Measurements from ENCODE around the gene MED31. TPM values are rescaled to one million over a fixed set of nuclear protein-coding genes. Genes with fewer than 3 reads are reported as not detected.

The MED31 gene
- total RNA-seq, 1 experiment from 2014 or later: 10.6 TPM

DNA sequence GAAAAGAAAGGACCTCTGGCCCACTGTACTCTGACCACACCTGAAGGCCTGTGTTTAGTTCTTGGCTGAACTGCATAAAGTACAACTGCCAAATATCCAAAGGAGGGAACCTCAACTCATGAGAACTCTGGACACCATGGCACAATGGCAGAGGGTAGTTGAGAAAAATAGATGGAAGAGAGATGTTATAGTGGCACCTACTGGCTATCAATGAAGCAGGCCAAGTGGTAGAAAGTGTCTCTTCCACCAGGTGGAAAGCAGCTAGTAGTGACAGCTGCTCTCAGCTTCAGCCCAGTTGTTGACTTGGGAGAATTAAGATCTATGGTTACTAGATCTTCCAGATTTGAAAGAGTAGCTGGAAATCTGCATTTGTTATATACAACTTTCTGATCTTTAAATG is 3.2 kb downstream of the MED31 start:
- Mint-ChIP-seq H3K27ac (peak overlapping the region; percentile 60; the same call in 1 of the 2 replicates), H3K4me3 (0 out of 2 replicates have a peak overlapping the region, but pooled peaks have one; percentile 7)
- ATAC-seq: peak; percentile 11; the same call in 1 of the 2 replicates

DNA sequence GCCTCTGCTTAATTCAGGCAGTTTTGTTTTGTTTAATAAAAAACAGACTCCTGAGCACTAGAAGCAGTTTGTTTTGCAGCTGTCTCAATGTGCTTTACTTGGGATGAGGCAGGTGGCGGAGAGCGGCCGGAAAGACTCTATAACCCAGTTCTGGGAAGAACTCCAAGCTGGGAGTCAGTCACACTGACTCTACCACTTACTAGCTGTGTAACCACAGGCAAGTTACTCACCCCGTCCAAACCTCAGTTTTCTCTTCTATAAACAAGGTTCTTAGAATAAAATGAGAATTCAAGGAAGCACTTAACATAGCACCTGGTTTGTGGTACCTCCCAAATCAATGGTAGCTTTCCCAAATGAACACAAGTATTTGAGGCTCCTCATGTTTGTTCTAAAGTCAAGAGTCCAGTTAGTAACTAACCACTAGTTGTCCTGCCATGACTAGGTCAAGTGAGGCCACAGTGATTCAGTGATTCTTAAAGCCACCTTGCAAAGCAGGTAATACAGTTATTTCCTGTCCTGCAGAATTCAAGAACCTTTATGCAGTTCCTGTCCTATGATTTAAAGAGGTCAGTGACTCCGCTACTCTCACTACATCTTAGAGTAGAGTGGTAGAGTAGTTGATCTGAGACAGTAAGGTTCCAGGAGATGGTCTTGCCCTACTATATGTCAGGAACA is 7.8 kb downstream of the MED31 start:
- Mint-ChIP-seq H3K27me3 (ENCODE audit: low read depth) (no peaks in the 10 kb centered on the region), H3K4me3 (no peak overlapping the region)
- TF ChIP-seq PRRX2 (CRISPR knock-in tag; IDR thresholded peaks at IDR 0.05) (no peak), SOX15 (CRISPR knock-in tag; IDR thresholded peaks at IDR 0.05) (no peak)
- TF ChIP-seq, protein P1, sequence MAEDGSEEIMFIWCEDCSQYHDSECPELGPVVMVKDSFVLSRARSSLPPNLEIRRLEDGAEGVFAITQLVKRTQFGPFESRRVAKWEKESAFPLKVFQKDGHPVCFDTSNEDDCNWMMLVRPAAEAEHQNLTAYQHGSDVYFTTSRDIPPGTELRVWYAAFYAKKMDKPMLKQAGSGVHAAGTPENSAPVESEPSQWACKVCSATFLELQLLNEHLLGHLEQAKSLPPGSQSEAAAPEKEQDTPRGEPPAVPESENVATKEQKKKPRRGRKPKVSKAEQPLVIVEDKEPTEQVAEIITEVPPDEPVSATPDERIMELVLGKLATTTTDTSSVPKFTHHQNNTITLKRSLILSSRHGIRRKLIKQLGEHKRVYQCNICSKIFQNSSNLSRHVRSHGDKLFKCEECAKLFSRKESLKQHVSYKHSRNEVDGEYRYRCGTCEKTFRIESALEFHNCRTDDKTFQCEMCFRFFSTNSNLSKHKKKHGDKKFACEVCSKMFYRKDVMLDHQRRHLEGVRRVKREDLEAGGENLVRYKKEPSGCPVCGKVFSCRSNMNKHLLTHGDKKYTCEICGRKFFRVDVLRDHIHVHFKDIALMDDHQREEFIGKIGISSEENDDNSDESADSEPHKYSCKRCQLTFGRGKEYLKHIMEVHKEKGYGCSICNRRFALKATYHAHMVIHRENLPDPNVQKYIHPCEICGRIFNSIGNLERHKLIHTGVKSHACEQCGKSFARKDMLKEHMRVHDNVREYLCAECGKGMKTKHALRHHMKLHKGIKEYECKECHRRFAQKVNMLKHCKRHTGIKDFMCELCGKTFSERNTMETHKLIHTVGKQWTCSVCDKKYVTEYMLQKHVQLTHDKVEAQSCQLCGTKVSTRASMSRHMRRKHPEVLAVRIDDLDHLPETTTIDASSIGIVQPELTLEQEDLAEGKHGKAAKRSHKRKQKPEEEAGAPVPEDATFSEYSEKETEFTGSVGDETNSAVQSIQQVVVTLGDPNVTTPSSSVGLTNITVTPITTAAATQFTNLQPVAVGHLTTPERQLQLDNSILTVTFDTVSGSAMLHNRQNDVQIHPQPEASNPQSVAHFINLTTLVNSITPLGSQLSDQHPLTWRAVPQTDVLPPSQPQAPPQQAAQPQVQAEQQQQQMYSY (CRISPR knock-in tag; IDR thresholded peaks at IDR 0.05): no peak
- TF ChIP-seq, protein P2, sequence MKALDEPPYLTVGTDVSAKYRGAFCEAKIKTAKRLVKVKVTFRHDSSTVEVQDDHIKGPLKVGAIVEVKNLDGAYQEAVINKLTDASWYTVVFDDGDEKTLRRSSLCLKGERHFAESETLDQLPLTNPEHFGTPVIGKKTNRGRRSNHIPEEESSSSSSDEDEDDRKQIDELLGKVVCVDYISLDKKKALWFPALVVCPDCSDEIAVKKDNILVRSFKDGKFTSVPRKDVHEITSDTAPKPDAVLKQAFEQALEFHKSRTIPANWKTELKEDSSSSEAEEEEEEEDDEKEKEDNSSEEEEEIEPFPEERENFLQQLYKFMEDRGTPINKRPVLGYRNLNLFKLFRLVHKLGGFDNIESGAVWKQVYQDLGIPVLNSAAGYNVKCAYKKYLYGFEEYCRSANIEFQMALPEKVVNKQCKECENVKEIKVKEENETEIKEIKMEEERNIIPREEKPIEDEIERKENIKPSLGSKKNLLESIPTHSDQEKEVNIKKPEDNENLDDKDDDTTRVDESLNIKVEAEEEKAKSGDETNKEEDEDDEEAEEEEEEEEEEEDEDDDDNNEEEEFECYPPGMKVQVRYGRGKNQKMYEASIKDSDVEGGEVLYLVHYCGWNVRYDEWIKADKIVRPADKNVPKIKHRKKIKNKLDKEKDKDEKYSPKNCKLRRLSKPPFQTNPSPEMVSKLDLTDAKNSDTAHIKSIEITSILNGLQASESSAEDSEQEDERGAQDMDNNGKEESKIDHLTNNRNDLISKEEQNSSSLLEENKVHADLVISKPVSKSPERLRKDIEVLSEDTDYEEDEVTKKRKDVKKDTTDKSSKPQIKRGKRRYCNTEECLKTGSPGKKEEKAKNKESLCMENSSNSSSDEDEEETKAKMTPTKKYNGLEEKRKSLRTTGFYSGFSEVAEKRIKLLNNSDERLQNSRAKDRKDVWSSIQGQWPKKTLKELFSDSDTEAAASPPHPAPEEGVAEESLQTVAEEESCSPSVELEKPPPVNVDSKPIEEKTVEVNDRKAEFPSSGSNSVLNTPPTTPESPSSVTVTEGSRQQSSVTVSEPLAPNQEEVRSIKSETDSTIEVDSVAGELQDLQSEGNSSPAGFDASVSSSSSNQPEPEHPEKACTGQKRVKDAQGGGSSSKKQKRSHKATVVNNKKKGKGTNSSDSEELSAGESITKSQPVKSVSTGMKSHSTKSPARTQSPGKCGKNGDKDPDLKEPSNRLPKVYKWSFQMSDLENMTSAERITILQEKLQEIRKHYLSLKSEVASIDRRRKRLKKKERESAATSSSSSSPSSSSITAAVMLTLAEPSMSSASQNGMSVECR (CRISPR knock-in tag; IDR thresholded peaks at IDR 0.05; ENCODE audit: borderline replicate concordance): no peak

More for the DNA sequence above, 3.2 kb downstream of the MED31 start:
- H3K9me3 Mint-ChIP-seq: no peaks in the 10 kb centered on the region
- no peak for TF ChIP-seq SMAD3 (CRISPR knock-in tag; IDR thresholded peaks at IDR 0.05; ENCODE audit: borderline replicate concordance)
- TF ChIP-seq, protein P3, sequence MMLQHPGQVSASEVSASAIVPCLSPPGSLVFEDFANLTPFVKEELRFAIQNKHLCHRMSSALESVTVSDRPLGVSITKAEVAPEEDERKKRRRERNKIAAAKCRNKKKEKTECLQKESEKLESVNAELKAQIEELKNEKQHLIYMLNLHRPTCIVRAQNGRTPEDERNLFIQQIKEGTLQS (CRISPR knock-in tag; conservative IDR thresholded peaks at IDR 0.05): no peak
- TF ChIP-seq TP53 (CRISPR knock-in tag; IDR thresholded peaks at IDR 0.05): no peak
- TF ChIP-seq, protein P4, sequence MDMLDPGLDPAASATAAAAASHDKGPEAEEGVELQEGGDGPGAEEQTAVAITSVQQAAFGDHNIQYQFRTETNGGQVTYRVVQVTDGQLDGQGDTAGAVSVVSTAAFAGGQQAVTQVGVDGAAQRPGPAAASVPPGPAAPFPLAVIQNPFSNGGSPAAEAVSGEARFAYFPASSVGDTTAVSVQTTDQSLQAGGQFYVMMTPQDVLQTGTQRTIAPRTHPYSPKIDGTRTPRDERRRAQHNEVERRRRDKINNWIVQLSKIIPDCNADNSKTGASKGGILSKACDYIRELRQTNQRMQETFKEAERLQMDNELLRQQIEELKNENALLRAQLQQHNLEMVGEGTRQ (CRISPR knock-in tag; IDR thresholded peaks at IDR 0.05): no peak
- TF ChIP-seq, protein P5, sequence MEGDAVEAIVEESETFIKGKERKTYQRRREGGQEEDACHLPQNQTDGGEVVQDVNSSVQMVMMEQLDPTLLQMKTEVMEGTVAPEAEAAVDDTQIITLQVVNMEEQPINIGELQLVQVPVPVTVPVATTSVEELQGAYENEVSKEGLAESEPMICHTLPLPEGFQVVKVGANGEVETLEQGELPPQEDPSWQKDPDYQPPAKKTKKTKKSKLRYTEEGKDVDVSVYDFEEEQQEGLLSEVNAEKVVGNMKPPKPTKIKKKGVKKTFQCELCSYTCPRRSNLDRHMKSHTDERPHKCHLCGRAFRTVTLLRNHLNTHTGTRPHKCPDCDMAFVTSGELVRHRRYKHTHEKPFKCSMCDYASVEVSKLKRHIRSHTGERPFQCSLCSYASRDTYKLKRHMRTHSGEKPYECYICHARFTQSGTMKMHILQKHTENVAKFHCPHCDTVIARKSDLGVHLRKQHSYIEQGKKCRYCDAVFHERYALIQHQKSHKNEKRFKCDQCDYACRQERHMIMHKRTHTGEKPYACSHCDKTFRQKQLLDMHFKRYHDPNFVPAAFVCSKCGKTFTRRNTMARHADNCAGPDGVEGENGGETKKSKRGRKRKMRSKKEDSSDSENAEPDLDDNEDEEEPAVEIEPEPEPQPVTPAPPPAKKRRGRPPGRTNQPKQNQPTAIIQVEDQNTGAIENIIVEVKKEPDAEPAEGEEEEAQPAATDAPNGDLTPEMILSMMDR (IDR thresholded peaks at IDR 0.05): no peak
- no peak for TF ChIP-seq PRRX2 (CRISPR knock-in tag; IDR thresholded peaks at IDR 0.05)
- no peak for TF ChIP-seq TEAD4 (CRISPR knock-in tag; IDR thresholded peaks at IDR 0.05)
- TF ChIP-seq, protein P6, sequence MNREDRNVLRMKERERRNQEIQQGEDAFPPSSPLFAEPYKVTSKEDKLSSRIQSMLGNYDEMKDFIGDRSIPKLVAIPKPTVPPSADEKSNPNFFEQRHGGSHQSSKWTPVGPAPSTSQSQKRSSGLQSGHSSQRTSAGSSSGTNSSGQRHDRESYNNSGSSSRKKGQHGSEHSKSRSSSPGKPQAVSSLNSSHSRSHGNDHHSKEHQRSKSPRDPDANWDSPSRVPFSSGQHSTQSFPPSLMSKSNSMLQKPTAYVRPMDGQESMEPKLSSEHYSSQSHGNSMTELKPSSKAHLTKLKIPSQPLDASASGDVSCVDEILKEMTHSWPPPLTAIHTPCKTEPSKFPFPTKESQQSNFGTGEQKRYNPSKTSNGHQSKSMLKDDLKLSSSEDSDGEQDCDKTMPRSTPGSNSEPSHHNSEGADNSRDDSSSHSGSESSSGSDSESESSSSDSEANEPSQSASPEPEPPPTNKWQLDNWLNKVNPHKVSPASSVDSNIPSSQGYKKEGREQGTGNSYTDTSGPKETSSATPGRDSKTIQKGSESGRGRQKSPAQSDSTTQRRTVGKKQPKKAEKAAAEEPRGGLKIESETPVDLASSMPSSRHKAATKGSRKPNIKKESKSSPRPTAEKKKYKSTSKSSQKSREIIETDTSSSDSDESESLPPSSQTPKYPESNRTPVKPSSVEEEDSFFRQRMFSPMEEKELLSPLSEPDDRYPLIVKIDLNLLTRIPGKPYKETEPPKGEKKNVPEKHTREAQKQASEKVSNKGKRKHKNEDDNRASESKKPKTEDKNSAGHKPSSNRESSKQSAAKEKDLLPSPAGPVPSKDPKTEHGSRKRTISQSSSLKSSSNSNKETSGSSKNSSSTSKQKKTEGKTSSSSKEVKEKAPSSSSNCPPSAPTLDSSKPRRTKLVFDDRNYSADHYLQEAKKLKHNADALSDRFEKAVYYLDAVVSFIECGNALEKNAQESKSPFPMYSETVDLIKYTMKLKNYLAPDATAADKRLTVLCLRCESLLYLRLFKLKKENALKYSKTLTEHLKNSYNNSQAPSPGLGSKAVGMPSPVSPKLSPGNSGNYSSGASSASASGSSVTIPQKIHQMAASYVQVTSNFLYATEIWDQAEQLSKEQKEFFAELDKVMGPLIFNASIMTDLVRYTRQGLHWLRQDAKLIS (CRISPR knock-in tag; IDR thresholded peaks at IDR 0.05; ENCODE audit: borderline replicate concordance): no peak
- no peak for TF ChIP-seq GTF2I (CRISPR knock-in tag; conservative IDR thresholded peaks at IDR 0.05)
- TF ChIP-seq ZNF396 (CRISPR knock-in tag; IDR thresholded peaks at IDR 0.05; ENCODE audit: borderline replicate concordance): no peak
- no peak for TF ChIP-seq NR1H2 (CRISPR knock-in tag; IDR thresholded peaks at IDR 0.05)
- TF ChIP-seq ELF4 (CRISPR knock-in tag; IDR thresholded peaks at IDR 0.05; ENCODE audit: low read depth): no peak
- TF ChIP-seq ZNF423 (CRISPR knock-in tag; IDR thresholded peaks at IDR 0.05): no peak
- TF ChIP-seq, protein P7, sequence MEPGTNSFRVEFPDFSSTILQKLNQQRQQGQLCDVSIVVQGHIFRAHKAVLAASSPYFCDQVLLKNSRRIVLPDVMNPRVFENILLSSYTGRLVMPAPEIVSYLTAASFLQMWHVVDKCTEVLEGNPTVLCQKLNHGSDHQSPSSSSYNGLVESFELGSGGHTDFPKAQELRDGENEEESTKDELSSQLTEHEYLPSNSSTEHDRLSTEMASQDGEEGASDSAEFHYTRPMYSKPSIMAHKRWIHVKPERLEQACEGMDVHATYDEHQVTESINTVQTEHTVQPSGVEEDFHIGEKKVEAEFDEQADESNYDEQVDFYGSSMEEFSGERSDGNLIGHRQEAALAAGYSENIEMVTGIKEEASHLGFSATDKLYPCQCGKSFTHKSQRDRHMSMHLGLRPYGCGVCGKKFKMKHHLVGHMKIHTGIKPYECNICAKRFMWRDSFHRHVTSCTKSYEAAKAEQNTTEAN (CRISPR knock-in tag; IDR thresholded peaks at IDR 0.05): no peak
- TF ChIP-seq ZNF219 (CRISPR knock-in tag; IDR thresholded peaks at IDR 0.05; ENCODE audit: borderline replicate concordance): no peak
- no peak for TF ChIP-seq CREM (CRISPR knock-in tag; IDR thresholded peaks at IDR 0.05)
- H3K4me1 Mint-ChIP-seq: peaks cover 28% of the 10 kb centered on the region
- peaks cover 3% of the 10 kb centered on the region; the same call in 1 of the 2 replicates for H3K27me3 Mint-ChIP-seq (ENCODE audit: low read depth)
- CTCF ChIA-PET: interaction anchor here (0.6 to 1.2 kb wide), 7 partner anchors 9 to 502 kb away, joined by 3 to 5 read pairs (median 3); partner anchors contain the start of genes KIAA0753 and PIMREG
- POLR2A ChIA-PET: no interaction called here
- peaks cover 45% of the 10 kb centered on the region for H3K36me3 Mint-ChIP-seq
- no peak for DNase-seq (ENCODE audit: low spot score)

More for the DNA sequence above, 7.8 kb downstream of the MED31 start:
- ChIA-PET CTCF (no interaction called here), POLR2A (no interaction called here)
- Mint-ChIP-seq H3K9me3 (no peaks in the 10 kb centered on the region), H3K36me3 (peaks cover 48% of the 10 kb centered on the region), H3K4me1 (peaks cover 28% of the 10 kb centered on the region), H3K27ac (no peak overlapping the region)
- DNase-seq (ENCODE audit: low spot score) (no peak), ATAC-seq (no peak)
